Urinary bladder (tissue), 4 donors: Measurements from ENCODE around the gene TRHDE. TPM values are rescaled to one million over a fixed set of nuclear protein-coding genes. Genes with fewer than 3 reads are reported as not detected.

Experiments
- DNase-seq: peaks from one replicate; pipeline ENCODE4 v3.0.0-alpha.2; 2015; ENCODE audit errors: extremely low spot score
- H3K27ac ChIP-seq: one replicate; pipeline ENCODE4 v1.5.1; 2013; ENCODE audit warnings: low read depth, mild to moderate bottlenecking, moderate library complexity
- H3K36me3 ChIP-seq: one replicate; pipeline ENCODE4 v1.6.1; 2013; ENCODE audit warnings: mild to moderate bottlenecking, moderate library complexity; ENCODE audit not compliant: insufficient read depth
- H3K4me1 ChIP-seq: one replicate; pipeline ENCODE4 v1.6.1; 2013; ENCODE audit warnings: mild to moderate bottlenecking, moderate library complexity; ENCODE audit not compliant: insufficient read depth
- H3K4me3 ChIP-seq: one replicate; pipeline ENCODE4 v1.5.1; 2013; ENCODE audit warnings: low read depth, low read length
- WGBS: extraction: QIAGEN DNeasy Blood & Tissue Kit; methylation state at CpG from one replicate; pipeline ENCODE4 v1.1.7; 2013; 5-methylcytosine and 5-hydroxymethylcytosine counted together
- polyA plus RNA-seq: library from polyadenylated mRNA; stranded (reverse); fragments of 200-250 nt; gene quantifications from one replicate; pipeline ENCODE4 v1.2.3, GENCODE V29; 2013
- total RNA-seq: library from RNA; depleted of rRNA; stranded (reverse); fragments of >200 nt; gene quantifications from one replicate; pipeline ENCODE4 v1.2.3, GENCODE V29; 2014
- donor health status: healthy with polysubstance abuse.
- donor health status: healthy.

Gene TRHDE
- total and polyA plus RNA-seq, 2 donors, result 1.9 to 21.4 TPM

- no peak for DNase-seq
- no peaks in the 10 kb centered on the region for H3K36me3 ChIP-seq
- WGBS, result 96% methylated on average over 1 of the region's 1 CpG
- H3K27ac ChIP-seq, result no peak overlapping the region
- no peak overlapping the region for H3K4me3 ChIP-seq
- H3K4me1 ChIP-seq, result no peaks in the 10 kb centered on the region
Observed at GRCh38 chr12:72448089-72448488, 175.9 kb downstream of the TRHDE start.

GRCh38 chr12:72448805-72449204, 176.6 kb downstream of the TRHDE start:
- H3K4me1 ChIP-seq, result no peaks in the 10 kb centered on the region
- DNase-seq, result no peak
- WGBS, result 69% methylated on average over 2 of the region's 2 CpGs
- no peak overlapping the region for H3K4me3 ChIP-seq
- no peaks in the 10 kb centered on the region for H3K36me3 ChIP-seq
- no peak overlapping the region for H3K27ac ChIP-seq

GRCh38 chr12:72453066-72453465, 180.9 kb downstream of the TRHDE start:
- no peak for DNase-seq
- no peak overlapping the region for H3K4me3 ChIP-seq
- no peak overlapping the region for H3K27ac ChIP-seq
- H3K36me3 ChIP-seq, result no peaks in the 10 kb centered on the region
- H3K4me1 ChIP-seq, result no peaks in the 10 kb centered on the region

GRCh38 chr12:72453550-72453949, 181.4 kb downstream of the TRHDE start:
- no peaks in the 10 kb centered on the region for H3K4me1 ChIP-seq
- no peak overlapping the region for H3K27ac ChIP-seq
- no peak for DNase-seq
- no peak overlapping the region for H3K4me3 ChIP-seq
- no peaks in the 10 kb centered on the region for H3K36me3 ChIP-seq
- WGBS, result 78% methylated on average over 2 of the region's 2 CpGs

GRCh38 chr12:72464471-72464870, 192.3 kb downstream of the TRHDE start:
- Histone ChIP-seq H3K4me1 (no peaks in the 10 kb centered on the region), H3K36me3 (no peaks in the 10 kb centered on the region), H3K27ac (no peak overlapping the region), H3K4me3 (no peak overlapping the region)
- DNase-seq, result no peak

- 94% methylated on average over 1 of the region's 1 CpG for WGBS
- no peak overlapping the region for H3K4me3 ChIP-seq
- no peaks in the 10 kb centered on the region for H3K36me3 ChIP-seq
- DNase-seq, result no peak
- H3K4me1 ChIP-seq, result no peaks in the 10 kb centered on the region
- H3K27ac ChIP-seq, result no peak overlapping the region
Observed at GRCh38 chr12:72465155-72465554, 193.0 kb downstream of the TRHDE start.

GRCh38 chr12:72465940-72466630, 193.9 kb downstream of the TRHDE start:
- Histone ChIP-seq H3K36me3 (no peaks in the 10 kb centered on the region), H3K4me3 (no peak overlapping the region), H3K4me1 (no peaks in the 10 kb centered on the region), H3K27ac (no peak overlapping the region)
- DNase-seq, result no peak
- WGBS, result 94% methylated on average over 5 of the region's 5 CpGs

- 94% methylated on average over 2 of the region's 2 CpGs for WGBS
- DNase-seq, result no peak
- no peak overlapping the region for H3K27ac ChIP-seq
- H3K4me3 ChIP-seq, result no peak overlapping the region
- no peaks in the 10 kb centered on the region for H3K4me1 ChIP-seq
- H3K36me3 ChIP-seq, result no peaks in the 10 kb centered on the region
Observed at GRCh38 chr12:72467985-72468384, 195.8 kb downstream of the TRHDE start.

- H3K27ac ChIP-seq, result no peak overlapping the region
Observed at GRCh38 chr12:72468505-72468904, 196.3 kb downstream of the TRHDE start.

GRCh38 chr12:72471806-72472205, 199.6 kb downstream of the TRHDE start:
- whole genome bisulfite sequencing, result 27% methylated on average over 3 of the region's 3 CpGs
- no peak for DNase-seq
- H3K4me3 ChIP-seq, result no peak overlapping the region
- H3K4me1 ChIP-seq, result no peaks in the 10 kb centered on the region
- no peak overlapping the region for H3K27ac ChIP-seq
- H3K36me3 ChIP-seq, result no peaks in the 10 kb centered on the region

More at GRCh38 chr12:72468505-72468904, 196.3 kb downstream of the TRHDE start:
- Histone ChIP-seq H3K36me3 (no peaks in the 10 kb centered on the region), H3K4me3 (no peak overlapping the region), H3K4me1 (no peaks in the 10 kb centered on the region)
- 90% methylated on average over 3 of the region's 3 CpGs for WGBS
- DNase-seq, result no peak

- Histone ChIP-seq H3K4me3 (no peak overlapping the region), H3K36me3 (no peaks in the 10 kb centered on the region), H3K27ac (no peak overlapping the region), H3K4me1 (no peaks in the 10 kb centered on the region)
- WGBS, result 87% methylated on average over 3 of the region's 3 CpGs
- DNase-seq, result no peak
Observed at GRCh38 chr12:72472350-72472749, 200.2 kb downstream of the TRHDE start.

- no peaks in the 10 kb centered on the region for H3K36me3 ChIP-seq
- no peak overlapping the region for H3K4me3 ChIP-seq
- no peak for DNase-seq
- WGBS, result 86% methylated on average over 2 of the region's 2 CpGs
- H3K4me1 ChIP-seq, result no peaks in the 10 kb centered on the region
- H3K27ac ChIP-seq, result no peak overlapping the region
Observed at GRCh38 chr12:72476301-72476700, 204.1 kb downstream of the TRHDE start.

- Histone ChIP-seq H3K36me3 (no peaks in the 10 kb centered on the region), H3K27ac (no peak overlapping the region), H3K4me3 (no peak overlapping the region), H3K4me1 (no peaks in the 10 kb centered on the region)
- no peak for DNase-seq
- 92% methylated on average over 4 of the region's 4 CpGs for WGBS
Observed at GRCh38 chr12:72485017-72485701, 213.0 kb downstream of the TRHDE start.

GRCh38 chr12:72491426-72491825, 219.3 kb downstream of the TRHDE start:
- H3K4me3 ChIP-seq, result no peak overlapping the region
- no peak for DNase-seq
- no peaks in the 10 kb centered on the region for H3K36me3 ChIP-seq
- H3K4me1 ChIP-seq, result no peaks in the 10 kb centered on the region
- no peak overlapping the region for H3K27ac ChIP-seq
- WGBS, result 40% methylated on average over 4 of the region's 4 CpGs
